Frontal cortex (tissue), 1 donor: Measurements from ENCODE around the gene MZT2B. TPM values are rescaled to one million over a fixed set of nuclear protein-coding genes. Genes with fewer than 3 reads are reported as not detected.

Experiments
- total RNA-seq: library from RNA; depleted of rRNA; stranded (reverse); fragments of >200 nt; gene quantifications from one replicate; pipeline ENCODE4 v1.2.3, GENCODE V29; 2014

Gene MZT2B
- total RNA-seq, 1 donor from 2014 or later = 92.9 TPM

Other genes with a start within 250 kb of the MZT2B start
- gene RAB6C, start 202.6 kb upstream of the MZT2B start, total RNA-seq = 0.41 TPM
- gene POTEF, start 53.0 kb upstream of the MZT2B start, total RNA-seq = not detected
- gene CCDC74B, start 37.1 kb upstream of the MZT2B start, total RNA-seq = 5.7 TPM
- gene SMPD4, start 660 bp upstream of the MZT2B start, total RNA-seq = 9.0 TPM
- not detected for gene TUBA3E, start 16.2 kb downstream of the MZT2B start, total RNA-seq
- 37.5 TPM for gene IMP4, start 160.6 kb downstream of the MZT2B start, total RNA-seq
- 11.8 TPM for gene PTPN18, start 173.8 kb downstream of the MZT2B start, total RNA-seq